Measurements from ENCODE around the gene PADI6.

Gene PADI6

DNA sequence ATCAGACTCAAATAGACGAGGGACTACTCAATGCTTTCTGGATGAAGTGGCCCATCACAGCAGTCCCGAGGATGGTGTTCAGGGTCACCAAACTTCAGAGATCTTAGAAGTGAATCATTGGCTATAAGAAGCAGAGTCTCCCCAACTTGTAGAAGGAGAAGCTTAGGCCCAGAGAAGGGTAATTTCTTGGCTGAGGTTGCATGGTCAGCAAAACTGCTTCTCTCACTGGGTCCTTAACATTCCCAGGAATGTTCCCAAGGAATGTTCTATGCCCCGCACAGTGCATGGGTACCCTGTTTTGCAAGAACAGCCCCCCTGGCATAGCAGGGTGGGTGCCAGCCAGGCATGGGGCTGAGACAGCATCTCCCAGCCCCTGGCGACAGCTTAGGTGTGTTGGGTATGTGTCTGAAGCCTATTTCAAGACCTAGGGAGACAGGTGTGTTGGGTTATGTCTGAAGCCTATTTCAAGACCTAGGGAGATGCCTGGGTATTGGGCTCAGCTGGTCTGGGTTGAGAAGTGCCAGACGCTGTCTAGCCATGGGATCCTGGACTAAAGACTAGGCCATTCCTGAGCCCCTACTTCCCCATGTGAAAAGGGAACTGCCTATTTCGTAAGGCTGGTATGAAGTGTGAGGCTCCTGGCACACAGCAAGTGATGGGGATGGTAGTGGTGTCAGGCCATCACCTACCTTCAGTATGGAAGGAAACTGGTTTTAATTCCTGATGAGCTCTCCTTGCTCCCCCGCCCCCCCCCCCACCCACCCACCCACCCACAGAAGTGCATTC, 26.1 kb downstream of the PADI6 start:
- TF ChIP-seq SIN3A (IDR thresholded peaks at IDR 0.05; ENCODE audit: borderline replicate concordance, insufficient read depth, low read length) (no peak), TAF1 (IDR thresholded peaks at IDR 0.05; ENCODE audit: borderline replicate concordance, insufficient read depth, low read length) (no peak), POLR2AphosphoS5 (IDR thresholded peaks at IDR 0.05; ENCODE audit: low read depth, low read length) (no peak), REST (IDR thresholded peaks at IDR 0.05; ENCODE audit: insufficient read depth in 1 of 2, low read depth in 2 of 2, low read length in 2 of 2) (no peak), FOXP2 (optimal IDR thresholded peaks at IDR 0.05; ENCODE audit: borderline replicate concordance, extremely low read depth, extremely low read length, insufficient read depth) (no peak)

DNA sequence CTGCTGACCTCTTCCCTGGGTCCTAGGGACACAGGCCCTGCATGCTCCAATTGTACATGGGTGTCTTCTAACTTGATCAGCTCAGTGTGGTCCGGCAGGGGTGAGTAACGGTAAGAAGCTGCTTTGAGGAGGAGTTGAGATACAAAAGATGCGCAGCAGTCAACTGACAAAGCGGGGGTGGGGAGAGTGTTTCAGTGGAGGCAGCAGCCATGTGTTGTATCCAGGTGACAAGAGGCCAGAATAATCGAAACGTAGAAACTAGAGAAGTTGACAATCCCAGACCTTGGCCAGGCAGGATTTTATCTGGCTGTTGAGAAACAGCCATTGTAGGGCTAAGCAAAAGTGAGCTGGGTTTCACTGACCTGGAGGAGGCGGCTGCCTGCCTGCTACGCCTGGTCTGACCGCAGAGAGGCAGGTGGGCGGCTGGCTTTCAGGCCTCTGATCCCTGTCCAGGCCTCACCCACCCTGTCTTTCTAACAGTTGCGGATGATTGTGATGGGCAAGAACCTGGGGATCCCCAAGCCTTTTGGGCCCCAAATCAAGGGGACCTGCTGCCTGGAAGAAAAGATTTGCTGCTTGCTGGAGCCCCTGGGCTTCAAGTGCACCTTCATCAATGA, 28.8 kb downstream of the PADI6 start:
- TF ChIP-seq POLR2AphosphoS5 (IDR thresholded peaks at IDR 0.05; ENCODE audit: low read depth, low read length) (no peak), FOXP2 (optimal IDR thresholded peaks at IDR 0.05; ENCODE audit: borderline replicate concordance, extremely low read depth, extremely low read length, insufficient read depth) (no peak), TAF1 (IDR thresholded peaks at IDR 0.05; ENCODE audit: borderline replicate concordance, insufficient read depth, low read length) (no peak), REST (IDR thresholded peaks at IDR 0.05; ENCODE audit: insufficient read depth in 1 of 2, low read depth in 2 of 2, low read length in 2 of 2) (no peak), SIN3A (IDR thresholded peaks at IDR 0.05; ENCODE audit: borderline replicate concordance, insufficient read depth, low read length) (no peak)

GRCh38 chr1:17401841-17402240, 29.8 kb downstream of the PADI6 start:
- TF ChIP-seq SIN3A (IDR thresholded peaks at IDR 0.05; ENCODE audit: borderline replicate concordance, insufficient read depth, low read length) (no peak), TAF1 (IDR thresholded peaks at IDR 0.05; ENCODE audit: borderline replicate concordance, insufficient read depth, low read length) (no peak), FOXP2 (optimal IDR thresholded peaks at IDR 0.05; ENCODE audit: borderline replicate concordance, extremely low read depth, extremely low read length, insufficient read depth) (no peak), POLR2AphosphoS5 (IDR thresholded peaks at IDR 0.05; ENCODE audit: low read depth, low read length) (no peak), REST (IDR thresholded peaks at IDR 0.05; ENCODE audit: insufficient read depth in 1 of 2, low read depth in 2 of 2, low read length in 2 of 2) (no peak)

DNA sequence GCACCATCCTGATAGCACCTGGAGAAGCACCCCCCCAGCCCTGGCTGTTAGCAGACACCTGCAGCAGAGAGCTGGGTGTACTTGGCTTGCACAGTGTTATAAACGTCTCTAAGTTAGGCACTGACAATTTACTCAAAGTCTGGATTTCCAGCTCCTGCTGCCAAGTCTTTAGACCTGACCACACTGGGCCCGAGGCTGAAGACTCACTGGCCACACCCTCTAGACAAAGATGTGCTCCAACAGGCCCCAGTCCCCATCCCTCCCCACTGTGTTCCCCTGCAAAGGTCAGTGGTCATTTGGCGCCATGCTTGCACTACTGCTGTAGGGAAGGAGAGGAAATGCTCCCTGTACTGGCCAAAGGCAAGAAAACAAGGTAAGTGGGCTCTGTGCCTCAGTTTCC, 31.1 kb downstream of the PADI6 start:
- TF ChIP-seq SIN3A (IDR thresholded peaks at IDR 0.05; ENCODE audit: borderline replicate concordance, insufficient read depth, low read length) (no peak), TAF1 (IDR thresholded peaks at IDR 0.05; ENCODE audit: borderline replicate concordance, insufficient read depth, low read length) (no peak), FOXP2 (optimal IDR thresholded peaks at IDR 0.05; ENCODE audit: borderline replicate concordance, extremely low read depth, extremely low read length, insufficient read depth) (no peak), REST (IDR thresholded peaks at IDR 0.05; ENCODE audit: insufficient read depth in 1 of 2, low read depth in 2 of 2, low read length in 2 of 2) (no peak)

All from PFSK-1 (cell line).